GM19193 (cell line): ENCODE measurements around the gene LRPAP1.

Experiments
- POLR2A ChIP-seq: IDR thresholded peaks from 4 replicates; pipeline ENCODE4 v1.6.1; 2011; ENCODE audit not compliant: insufficient read depth, insufficient read length; ENCODE audit errors: extremely low read depth

The LRPAP1 gene

GRCh38 chr4:3502941-3503936 lies 29.0 kb downstream of the LRPAP1 start:
- TF ChIP-seq POLR2A: no peak

- TF ChIP-seq POLR2A: no peak
Measured at GRCh38 chr4:3501825-3502425, 30.3 kb downstream of the LRPAP1 start.

DNA sequence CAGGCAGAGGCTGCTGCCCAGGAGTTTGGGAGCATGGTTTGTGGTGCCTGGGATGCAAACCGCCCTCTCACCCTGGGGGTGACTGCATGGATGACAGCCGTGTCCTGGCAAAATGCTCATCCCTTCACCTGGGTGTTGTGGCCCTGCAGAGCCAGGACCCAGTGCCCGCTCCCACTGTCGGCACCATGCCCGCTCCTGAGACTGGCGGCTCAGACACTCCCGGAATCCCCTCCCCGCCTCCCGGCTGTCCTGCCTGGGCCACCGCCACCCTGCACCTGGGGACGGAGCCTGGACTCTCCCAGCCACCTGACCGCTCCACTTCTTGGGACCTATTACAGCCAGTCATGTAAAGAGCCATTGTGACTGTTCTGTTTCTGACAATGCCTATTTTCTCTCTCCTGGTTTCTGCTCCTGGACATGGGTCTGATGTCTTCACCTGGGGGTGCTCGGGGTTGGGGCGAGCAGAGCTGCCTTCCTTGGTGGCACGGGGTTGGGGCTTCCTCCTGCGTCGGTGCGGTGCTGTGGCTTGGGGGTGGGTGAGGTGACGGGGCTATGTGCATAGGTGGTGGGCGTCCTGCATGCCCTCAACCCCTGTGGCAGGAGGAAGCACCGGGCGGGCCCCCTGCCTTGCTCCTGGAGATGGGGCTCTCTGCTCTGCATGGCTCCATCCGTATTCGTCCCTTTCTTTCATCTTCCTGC lies 30.9 kb downstream of the LRPAP1 start:
- no peak for TF ChIP-seq POLR2A

GRCh38 chr4:3500634-3501101 lies 31.6 kb downstream of the LRPAP1 start:
- TF ChIP-seq POLR2A: no peak

GRCh38 chr4:3500111-3500510 lies 32.1 kb downstream of the LRPAP1 start:
- TF ChIP-seq POLR2A: no peak

DNA sequence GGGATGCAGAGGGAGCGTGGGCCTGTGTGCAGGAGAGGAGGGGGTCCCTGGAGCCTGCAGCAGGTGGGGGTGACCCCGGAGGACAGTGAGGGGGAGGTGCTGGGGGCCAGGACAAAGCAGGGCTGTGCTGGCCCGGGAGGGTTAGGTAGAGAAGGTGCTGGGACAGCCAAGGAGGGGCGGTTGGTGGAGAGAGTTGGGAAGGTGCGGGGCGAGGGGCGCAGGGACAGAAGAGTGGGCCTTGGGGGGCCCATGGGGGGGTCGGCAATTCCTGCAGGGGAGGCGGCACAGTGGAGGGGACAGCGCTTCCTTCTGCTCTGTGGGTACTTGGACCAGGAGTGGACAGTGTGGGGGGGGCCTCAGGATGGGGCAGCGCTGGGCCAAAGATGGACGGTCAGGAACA lies 32.5 kb downstream of the LRPAP1 start:
- no peak for TF ChIP-seq POLR2A

- no peak for TF ChIP-seq POLR2A
Measured at GRCh38 chr4:3498901-3499510, 33.2 kb downstream of the LRPAP1 start.

DNA sequence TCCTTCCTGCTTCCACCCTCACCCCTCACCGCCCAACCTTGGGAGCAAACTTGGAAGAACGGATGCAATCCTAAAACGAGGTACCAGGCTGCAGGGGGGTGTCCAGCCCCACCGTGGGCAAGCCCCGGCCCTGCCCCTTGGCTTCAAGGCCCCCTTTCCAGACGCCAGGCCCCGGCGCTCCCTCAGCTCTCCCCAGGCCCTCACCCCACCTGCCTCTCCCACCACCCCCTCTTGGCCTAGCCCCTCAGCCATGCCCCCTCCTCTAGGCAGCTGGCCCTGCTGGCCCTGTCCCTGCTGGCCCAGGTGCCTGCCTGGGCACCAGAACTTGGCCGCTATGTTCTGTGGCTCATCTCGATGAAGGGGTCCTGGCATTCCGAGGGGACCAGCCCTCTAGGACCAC lies 33.8 kb downstream of the LRPAP1 start:
- TF ChIP-seq POLR2A: no peak

DNA sequence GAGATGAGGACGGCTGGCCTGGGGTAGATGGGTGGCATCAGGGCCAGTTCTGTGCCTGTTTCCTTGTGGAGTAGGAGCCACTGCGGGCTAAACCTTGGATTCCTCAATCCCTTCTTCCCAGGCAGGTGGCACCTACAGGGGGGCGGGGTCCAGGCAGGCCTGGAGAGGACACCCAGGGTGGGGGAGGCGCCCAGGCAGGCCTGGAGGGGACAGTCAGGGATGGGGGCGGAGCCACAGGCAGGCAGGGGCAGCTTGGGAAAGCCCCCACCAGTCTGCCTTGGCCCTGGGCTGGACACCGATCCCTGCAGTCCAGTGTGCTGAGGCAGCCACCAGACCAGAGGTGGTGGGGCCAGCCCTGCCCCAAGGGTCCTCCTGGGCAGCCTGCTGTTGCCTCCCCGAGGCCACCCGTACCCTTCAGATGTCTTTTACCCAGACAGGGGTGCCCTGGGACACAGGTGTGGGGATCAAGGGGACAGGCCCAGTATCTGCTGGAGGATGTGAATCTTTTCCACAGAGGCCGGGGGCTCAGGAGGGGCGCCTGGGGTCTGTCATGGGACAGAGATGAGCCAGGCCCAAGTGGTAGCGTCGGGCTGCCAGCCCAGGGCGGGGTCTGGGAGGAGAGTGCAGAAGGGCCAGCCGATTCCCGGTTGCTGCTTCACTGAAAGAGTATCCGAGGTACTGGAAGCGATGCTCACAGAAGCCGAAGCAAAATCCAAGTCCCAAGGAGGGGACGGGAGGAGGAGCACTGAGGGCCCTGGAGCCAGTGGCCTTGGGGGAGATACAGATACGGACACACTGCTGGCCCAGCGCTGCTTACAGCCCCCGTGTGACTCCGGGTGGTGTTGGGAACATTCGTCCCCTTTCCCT lies 34.5 kb downstream of the LRPAP1 start:
- no peak for TF ChIP-seq POLR2A

DNA sequence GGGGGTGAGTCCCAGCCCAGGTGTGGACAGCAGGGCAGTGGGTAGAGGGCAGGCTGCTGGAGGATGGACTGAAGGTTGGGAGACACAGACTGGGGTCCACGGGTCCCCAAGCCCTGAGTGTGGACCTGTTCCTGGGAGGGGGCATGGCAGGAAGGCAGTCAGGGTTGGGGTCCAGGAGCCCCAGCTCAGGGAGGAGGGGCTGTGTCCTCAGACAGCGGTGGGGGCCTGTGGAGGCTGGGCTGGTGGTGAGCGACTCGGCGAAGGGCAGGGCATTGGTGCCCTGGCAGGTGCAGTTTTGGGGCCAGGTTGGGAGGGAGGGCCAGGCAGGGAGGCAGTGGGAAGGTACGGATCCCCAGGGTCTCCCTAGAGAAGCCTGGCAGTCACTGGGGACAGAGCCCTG lies 35.1 kb downstream of the LRPAP1 start:
- TF ChIP-seq POLR2A: no peak

DNA sequence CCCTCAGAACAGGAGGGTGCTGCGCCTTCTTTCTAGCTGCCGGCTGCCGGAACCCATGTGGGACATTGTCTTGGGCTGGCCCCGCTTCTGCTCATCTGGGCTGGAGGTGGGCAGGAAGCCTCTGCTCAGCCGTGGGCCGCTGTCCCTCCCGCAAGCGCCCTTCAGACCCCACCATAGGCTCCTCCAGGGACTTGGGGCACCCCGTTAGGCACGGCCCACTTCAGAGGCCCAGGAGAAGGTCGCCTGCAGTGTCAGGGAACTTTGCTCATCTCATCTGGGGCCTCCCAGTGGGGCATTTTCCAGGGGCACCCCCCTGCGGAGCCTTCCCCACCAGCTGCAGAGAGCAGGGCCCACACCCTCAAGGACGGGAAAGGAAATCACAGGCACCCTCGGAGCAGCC lies 36.2 kb downstream of the LRPAP1 start:
- TF ChIP-seq POLR2A: no peak

DNA sequence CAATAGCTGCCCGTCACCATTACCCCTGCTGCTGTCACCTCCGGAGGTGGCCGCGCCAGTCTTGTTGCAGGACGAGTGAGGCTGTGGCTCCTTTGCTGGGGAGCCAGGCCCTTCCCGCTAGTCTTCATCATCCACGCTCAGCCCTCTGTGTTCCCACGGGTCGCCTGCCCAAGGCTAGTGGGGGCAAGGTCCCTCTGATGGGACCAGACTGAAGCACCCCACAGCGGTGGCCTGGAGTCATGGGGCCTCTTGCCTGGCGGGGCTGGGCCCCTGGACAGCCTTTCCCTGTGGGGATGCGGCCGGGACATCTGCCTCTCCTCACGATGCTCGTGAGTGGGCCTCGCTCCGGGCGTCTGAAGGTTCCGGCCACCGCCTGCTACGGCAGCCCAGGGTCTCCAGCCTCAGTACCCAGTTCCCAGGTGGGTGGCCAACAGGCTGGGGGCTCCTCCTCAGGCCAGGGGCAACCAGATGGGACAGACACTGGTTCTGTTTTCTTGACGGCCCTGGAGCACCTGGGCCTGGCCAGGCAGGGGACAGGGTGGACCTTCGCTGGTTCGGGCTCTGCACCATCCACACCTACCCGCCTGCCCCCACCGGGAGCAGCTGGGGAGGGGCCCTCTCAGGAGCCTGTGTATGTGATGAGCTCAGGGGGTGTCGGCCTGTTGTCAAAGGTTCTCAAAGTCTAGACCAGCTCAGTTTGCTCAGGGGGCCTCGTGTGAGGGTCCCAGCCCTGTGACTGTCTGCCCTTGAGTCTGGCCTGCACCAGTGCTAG lies 36.8 kb downstream of the LRPAP1 start:
- TF ChIP-seq POLR2A: no peak

DNA sequence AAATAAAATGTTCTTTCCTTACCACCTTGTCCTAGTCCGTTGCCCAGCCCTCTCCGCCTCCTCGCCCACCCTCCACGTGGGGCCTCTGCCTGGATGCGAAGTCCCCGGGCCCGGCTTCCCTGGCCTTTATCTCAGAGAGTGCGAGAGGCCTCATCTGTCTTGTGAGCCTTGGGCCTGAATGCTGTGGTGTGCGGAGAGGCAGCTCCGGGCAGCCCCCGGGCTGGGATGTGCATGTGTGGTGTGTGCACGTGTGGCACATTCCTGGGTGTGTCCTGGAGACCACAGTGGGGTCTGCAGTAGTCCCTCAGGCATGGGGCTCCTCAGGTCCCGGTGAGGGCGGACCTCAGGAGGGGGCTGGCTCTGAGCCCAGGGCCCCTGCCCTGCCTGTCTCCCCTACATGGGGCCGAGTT lies 37.8 kb downstream of the LRPAP1 start:
- no peak for TF ChIP-seq POLR2A

- TF ChIP-seq POLR2A: no peak
Measured at GRCh38 chr4:3493720-3494461, 38.3 kb downstream of the LRPAP1 start.
